IPS-18c (cell line): ENCODE measurements around the gene SSPN.
"Not testable (repeated sequence)": the region's sequence is repeated elsewhere in the genome, so short reads cannot be mapped to it uniquely, and the experiment has no call there.

Source experiments
- H3K4me3 ChIP-seq: 2 replicates; pipeline ENCODE4 v1.7.0; 2013; ENCODE audit warnings: low read depth, mild to moderate bottlenecking, low read length, moderate library complexity; ENCODE audit not compliant: insufficient read depth
- H3K9me3 ChIP-seq: one replicate; pipeline ENCODE4 v1.6.1; 2013; ENCODE audit warnings: mild to moderate bottlenecking, low read length, moderate library complexity; ENCODE audit not compliant: control insufficient read depth, insufficient read depth

SSPN gene

DNA sequence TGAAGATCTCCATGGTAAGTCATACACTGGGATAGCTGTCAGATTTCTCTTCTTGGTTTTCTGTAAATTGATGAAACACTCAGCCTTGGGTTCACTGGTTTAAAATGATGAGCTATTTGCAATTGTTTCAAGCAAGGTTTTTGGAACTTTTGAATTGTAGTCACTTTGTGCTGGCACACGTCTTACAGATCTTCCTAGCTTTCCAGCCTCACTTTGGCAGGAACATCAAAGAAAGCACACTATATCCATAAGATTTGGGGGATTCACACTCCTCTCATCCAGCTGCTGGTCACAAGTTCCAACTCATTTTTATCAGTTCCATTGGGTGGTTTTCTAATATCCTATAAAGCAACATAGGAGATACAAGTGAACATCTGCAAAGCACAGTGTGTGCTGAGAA, 16.0 kb downstream of the SSPN start:
- Histone ChIP-seq H3K9me3 (no peaks in the 10 kb centered on the region), H3K4me3 (no peak overlapping the region)

DNA sequence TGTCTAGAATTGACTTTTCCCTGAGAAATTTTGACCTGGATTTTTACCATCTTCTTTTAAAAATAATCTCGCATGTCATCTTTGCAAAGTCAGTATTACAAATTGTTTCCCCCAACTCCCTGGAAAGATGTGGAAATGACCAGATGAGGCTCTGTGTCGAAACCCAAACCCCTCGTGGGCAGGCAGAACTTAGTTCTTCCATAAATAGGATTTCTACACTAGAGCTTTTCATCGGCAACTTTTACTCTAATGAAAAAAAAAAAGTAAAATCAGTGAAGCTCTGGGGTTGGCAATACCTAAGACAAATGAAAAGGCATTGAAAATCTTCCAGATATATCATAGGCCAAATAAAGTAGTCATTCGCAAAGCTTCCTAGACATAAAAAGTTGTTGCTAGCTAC, 17.0 kb downstream of the SSPN start:
- Histone ChIP-seq H3K4me3 (no peak overlapping the region), H3K9me3 (no peaks in the 10 kb centered on the region)

GRCh38 chr12:26212988-26213387, 17.6 kb downstream of the SSPN start:
- H3K4me3 ChIP-seq = no peak overlapping the region
- no peaks in the 10 kb centered on the region for H3K9me3 ChIP-seq

DNA sequence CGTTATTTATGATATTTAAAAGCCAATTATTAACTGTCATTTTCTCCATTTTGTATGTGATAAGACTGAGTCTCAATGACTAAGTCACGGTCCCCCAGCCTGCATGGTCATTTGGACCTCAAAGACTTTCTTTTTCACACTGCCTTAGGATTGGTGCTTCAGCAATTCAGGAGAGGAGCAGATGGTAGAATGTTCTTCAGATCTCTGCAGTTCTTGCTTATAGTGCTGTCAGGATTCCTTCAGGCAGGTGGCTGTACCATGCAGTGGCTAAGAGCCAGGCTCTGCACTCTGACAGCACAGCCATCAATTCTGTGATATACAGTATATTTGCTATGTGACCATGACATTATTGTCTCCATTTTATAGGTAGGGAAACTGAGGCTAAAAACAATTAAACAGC, 18.7 kb downstream of the SSPN start:
- H3K4me3 ChIP-seq = no peak overlapping the region
- H3K9me3 ChIP-seq = no peaks in the 10 kb centered on the region

DNA sequence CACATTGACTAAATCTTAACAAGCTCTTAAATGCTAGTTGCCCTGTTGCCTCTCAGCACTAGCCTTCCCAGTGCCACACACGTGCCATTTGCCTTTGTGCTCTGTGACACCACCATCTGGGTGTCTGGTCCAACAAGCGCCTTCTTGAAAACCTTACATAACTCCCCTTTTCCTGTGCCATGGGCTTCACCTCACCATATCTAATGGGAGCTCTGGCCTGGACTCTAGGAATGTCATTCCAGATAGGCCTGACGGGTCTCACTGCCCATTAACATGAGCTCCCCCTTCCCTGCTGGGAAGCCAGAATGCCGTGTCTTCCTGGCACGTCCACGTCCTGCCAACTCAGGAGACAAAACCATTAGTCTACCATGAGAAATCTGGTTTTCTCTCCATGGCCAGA, 24.4 kb downstream of the SSPN start:
- no peak overlapping the region for H3K4me3 ChIP-seq

GRCh38 chr12:26224657-26225056, 29.3 kb downstream of the SSPN start:
- H3K9me3 ChIP-seq = no peaks in the 10 kb centered on the region

More for the DNA sequence above, 24.4 kb downstream of the SSPN start:
- no peaks in the 10 kb centered on the region for H3K9me3 ChIP-seq

DNA sequence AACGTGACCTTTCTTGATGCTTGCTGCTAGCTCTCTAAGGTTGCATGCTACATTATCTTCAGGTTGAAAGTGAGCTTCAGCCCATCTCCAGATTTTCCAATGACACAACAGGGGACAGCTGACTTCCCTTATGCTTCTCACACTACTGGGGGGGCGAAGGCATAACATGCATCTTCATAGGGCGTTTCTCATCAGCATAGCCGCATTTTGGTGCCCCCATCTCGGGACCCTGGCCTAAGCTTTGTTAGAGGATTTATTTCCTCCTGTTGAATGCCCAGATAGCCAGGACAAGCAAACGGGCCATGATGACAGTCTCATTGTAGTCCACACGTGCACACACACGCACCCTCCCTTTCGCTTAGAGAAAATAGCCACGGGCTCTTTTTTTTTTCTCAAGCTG, 30.7 kb downstream of the SSPN start:
- Histone ChIP-seq H3K9me3 (no peaks in the 10 kb centered on the region), H3K4me3 (no peak overlapping the region; the same call in 1 of the 2 replicates)

More at GRCh38 chr12:26224657-26225056, 29.3 kb downstream of the SSPN start:
- no peak overlapping the region for H3K4me3 ChIP-seq

DNA sequence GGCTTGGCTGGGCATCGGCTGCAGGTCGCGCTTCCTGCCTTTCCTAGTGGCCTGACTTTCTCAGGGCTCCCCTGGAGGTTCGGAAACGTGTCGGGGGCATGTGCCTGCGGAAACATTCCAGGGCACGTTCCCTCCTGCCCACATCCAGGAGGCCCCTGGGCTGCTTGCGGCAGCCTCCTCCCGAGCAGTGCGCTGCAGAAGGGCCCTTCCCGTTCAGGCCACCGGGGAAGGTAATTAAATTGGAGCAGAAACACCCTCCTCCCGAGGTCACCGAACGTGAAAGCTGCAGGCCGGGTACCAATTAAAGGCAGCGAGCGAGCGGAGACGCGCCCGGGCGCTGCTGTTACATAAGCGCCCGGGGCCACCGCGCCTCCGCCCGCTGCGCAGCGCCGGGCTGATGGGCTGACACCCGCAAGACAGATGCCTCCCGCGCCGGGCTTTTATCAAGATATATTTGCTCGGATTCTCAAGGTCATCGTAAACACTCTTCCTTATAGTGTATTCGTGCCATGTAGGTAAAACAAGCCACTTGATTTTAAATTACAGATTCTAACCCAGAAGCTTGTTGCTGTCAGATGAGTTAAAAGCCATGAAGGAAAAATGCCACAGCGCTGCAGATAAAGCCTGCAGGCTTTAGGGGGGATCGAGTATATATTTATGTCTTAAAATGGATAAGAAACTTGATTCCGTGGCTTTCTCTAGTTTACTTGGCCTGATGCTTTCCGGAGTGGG, 31.4 kb downstream of the SSPN start:
- peak overlapping the region; percentile 58 for H3K4me3 ChIP-seq
- no peaks in the 10 kb centered on the region for H3K9me3 ChIP-seq

- no peaks in the 10 kb centered on the region for H3K9me3 ChIP-seq
- H3K4me3 ChIP-seq = no peak overlapping the region
These were observed 32.0 kb downstream of the SSPN start for GRCh38 chr12:26227361-26227745.

- H3K4me3 ChIP-seq = no peak overlapping the region
- no peaks in the 10 kb centered on the region for H3K9me3 ChIP-seq
These were observed 34.5 kb downstream of the SSPN start for GRCh38 chr12:26229910-26230309.

DNA sequence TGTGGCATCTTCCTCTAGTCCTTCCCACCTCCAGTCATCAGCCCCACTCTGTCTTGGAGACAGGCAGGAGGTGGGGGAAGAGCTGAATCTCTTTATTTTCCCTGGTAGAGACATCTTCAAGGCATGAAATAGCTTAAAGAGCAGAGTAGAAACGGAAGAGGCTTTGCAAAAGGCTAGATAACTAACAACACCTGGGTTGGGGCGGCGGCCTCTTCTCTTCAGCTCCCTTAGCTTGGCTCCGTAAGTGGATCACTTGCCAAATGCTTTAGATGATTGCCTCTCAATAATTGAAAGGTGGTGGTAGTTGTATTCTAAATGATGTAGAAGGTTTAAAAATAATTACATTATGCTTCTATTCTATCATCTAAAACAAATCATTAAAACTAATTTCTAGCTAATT, 36.1 kb downstream of the SSPN start:
- Histone ChIP-seq H3K4me3 (no peak overlapping the region), H3K9me3 (no peaks in the 10 kb centered on the region)

DNA sequence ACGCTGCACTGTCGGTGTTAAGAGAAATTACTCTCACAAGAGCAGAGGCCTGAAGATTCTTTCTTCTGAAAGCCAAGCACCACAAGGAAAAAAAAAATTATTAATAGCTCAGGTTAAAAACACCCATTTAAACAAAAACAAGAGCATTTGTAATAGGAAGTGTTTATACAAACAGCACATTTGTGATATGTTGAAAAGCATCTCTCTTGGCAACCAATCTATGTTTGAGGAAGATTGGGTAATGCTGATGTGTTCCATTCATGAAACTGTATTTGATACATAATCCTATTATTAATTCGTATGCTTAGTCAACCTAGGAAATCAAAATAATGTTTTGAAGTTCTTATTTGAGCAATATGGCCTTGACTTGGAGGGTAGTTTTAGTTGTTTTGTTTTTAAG, 36.5 kb downstream of the SSPN start:
- H3K9me3 ChIP-seq = no peaks in the 10 kb centered on the region
- H3K4me3 ChIP-seq = no peak overlapping the region

- no peaks in the 10 kb centered on the region for H3K9me3 ChIP-seq
- no peak overlapping the region for H3K4me3 ChIP-seq
These were observed 38.3 kb downstream of the SSPN start for GRCh38 chr12:26233631-26234030.

GRCh38 chr12:26235465-26235864, 40.1 kb downstream of the SSPN start:
- not testable (repeated sequence) for H3K4me3 ChIP-seq, H3K9me3 ChIP-seq

- H3K9me3 ChIP-seq = no peaks in the 10 kb centered on the region
- no peak overlapping the region for H3K4me3 ChIP-seq
These were observed 43.2 kb downstream of the SSPN start for GRCh38 chr12:26238341-26239121.

DNA sequence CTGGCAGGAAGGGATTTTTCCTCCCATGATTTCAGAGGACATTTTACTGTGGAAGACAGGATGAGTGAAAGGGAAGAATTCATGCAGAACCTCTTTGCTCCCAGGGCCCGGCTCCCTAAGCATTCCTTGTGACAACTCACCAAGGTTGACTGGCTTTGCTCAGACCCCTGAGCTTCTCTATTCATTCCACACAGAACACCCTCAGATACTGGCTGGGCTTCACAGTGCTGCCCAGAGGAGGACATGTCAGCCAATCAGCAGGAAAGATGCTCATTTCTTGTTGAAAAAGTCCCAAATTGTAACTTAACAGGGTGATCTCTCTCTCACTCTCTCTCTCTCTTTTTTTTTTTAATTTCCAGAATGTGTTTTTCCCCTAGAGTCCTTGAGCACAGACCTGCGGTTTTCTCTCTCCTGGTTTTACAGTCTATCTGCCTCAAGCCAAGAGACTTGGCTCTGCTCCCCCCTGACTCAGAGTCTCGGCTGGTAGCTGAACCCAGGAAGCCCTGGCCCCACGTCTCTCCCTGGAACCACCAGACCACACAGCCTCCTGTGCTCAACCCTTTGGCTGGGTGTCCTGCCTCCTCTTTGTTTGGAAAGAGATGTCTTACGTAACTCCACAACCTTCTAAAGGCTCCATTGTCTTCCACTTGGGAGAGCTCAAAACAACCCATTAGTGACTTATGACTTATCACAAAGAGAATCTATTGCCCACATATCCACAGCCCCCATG, 43.9 kb downstream of the SSPN start:
- Histone ChIP-seq H3K4me3 (no peak overlapping the region), H3K9me3 (no peaks in the 10 kb centered on the region)

GRCh38 chr12:26239852-26240815, 44.8 kb downstream of the SSPN start:
- no peaks in the 10 kb centered on the region for H3K9me3 ChIP-seq
- no peak overlapping the region for H3K4me3 ChIP-seq
